ENCODE measurements around the gene PER2. TPM values are rescaled to one million over a fixed set of nuclear protein-coding genes. Genes with fewer than 3 reads are reported as not detected.

The PER2 gene
- total and polyA plus RNA-seq, 8 donors: 4.4 to 188 (median 23.2) TPM

DNA sequence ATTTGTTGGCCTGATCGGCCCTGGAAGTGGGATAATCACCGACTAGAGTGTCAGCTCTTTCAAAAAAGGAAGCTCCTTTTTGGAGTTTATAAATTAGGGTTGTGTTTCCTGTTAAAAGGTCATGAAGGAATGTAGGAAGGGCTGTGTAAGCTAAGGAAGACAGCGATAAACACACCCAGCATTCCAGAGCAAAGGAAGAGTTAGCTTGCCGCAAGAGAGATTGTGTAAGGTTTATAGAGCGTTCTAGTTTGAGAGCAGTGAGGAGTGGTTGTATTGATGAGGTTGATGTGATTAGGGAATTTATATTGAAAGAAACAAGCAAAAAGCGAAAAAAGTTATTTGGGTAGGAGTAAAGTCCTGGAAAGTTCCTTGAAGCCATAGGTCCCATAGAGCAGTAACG is 81.4 kb downstream of the PER2 start:
- Histone ChIP-seq H3K36me3 (no peaks in the 10 kb centered on the region), H3K4me1 (peaks cover 9 to 12% (median 10%) of the 10 kb centered on the region in 4 donors), H3K9me3 (no peaks in the 10 kb centered on the region), H3K27ac (no peak overlapping the region), H3K27me3 (no peaks in the 10 kb centered on the region), H3K4me3 (no peak overlapping the region)
- intact Hi-C loops (cut with DNase I; ENCODE audit: low total_unique reads): no loop called here
- no peak for TF ChIP-seq POLR2A (IDR thresholded peaks at IDR 0.05)
- TF ChIP-seq EP300 (IDR thresholded peaks at IDR 0.05): no peak
- TF ChIP-seq POLR2AphosphoS5 (IDR thresholded peaks at IDR 0.05): no peak
- TF ChIP-seq, protein P1, sequence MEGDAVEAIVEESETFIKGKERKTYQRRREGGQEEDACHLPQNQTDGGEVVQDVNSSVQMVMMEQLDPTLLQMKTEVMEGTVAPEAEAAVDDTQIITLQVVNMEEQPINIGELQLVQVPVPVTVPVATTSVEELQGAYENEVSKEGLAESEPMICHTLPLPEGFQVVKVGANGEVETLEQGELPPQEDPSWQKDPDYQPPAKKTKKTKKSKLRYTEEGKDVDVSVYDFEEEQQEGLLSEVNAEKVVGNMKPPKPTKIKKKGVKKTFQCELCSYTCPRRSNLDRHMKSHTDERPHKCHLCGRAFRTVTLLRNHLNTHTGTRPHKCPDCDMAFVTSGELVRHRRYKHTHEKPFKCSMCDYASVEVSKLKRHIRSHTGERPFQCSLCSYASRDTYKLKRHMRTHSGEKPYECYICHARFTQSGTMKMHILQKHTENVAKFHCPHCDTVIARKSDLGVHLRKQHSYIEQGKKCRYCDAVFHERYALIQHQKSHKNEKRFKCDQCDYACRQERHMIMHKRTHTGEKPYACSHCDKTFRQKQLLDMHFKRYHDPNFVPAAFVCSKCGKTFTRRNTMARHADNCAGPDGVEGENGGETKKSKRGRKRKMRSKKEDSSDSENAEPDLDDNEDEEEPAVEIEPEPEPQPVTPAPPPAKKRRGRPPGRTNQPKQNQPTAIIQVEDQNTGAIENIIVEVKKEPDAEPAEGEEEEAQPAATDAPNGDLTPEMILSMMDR (IDR thresholded peaks at IDR 0.05): no peak
- no peak for DNase-seq
- WGBS, 5 donors: 69 to 86% (median 79%) methylated on average over 7 of the region's 7 CpGs

DNA sequence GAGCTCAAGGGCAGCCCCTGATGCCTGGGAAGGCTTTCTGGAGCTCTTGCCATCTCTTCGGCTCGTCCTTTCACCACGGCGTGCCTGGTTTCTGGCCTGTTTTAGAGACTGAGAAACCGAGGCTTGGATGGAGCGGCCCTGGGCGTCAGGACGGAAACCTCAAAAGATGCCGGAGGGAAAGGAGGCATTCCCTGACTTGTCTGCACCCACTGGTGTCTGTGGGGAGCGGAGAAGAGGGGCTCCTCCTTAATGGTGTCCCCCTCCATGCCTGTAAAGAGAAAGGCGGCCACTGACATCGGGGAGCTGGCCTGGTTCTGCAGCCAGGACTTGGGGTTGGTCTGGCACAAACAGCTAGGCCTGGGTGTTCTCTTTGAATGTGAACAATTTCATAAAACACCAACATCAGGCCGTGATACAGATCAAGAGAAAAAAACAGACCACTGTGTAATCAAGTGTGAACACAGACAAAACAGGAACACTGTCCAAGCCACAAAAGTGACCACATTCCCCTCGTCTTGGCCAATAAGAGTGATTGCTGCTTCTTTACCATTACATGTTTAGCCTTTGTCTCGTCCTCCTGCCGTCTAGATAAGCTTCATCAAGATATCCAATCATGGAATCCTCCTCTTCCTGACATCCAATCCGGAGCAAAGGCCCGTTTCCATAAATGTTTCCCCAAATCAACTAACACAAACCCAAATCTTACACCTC is 84.3 kb downstream of the PER2 start:
- peak overlapping the region; percentile 62 to 89 (median 76) for H3K4me3 ChIP-seq

DNA sequence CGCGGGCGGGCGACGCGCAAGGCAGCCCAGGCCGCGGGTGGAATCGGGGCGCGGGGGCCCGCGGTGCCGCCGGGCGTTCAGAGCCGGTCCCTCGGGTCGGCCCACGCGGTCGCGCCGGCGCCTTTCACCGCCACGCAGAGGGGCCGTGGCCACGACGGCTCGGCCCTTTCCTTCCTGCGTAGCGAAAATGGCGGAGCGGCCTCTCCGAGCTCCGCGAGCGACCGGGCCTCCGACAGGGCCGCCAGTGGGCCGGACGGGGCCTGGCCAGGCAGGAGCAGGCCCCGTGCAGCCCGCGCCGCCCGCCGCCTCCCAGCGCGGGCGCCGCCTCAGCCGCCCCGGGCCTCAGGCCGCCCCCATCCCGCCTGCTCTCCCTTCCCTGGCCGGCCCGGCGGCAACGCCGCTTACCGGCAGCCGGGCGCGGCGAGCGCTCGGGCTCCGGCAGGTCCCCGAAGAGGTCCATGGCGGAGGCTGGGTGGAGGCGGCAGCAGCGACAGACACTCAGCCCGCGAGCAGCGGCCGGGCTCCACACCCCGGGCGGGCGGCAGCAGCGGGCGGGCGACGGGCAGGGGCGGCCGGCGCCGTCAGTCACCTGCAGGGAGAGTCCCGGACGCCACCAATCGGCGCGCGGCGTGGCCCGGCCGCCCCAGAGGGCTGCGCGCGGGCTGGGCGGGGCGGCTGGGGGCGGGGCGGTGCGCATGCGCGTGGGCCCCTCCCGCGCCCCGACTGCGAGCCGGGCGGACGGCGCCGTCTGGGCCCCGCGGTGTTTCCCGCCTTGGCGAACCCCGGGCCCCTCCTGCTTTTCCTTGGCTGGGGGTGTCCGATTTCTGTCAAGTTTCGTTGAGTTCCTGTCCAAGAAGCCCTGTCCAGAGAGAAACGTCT is 85.1 kb downstream of the PER2 start, which contains the start of gene ILKAP:
ILKAP (minus strand) TSS at position 602 of the 879 bp plus-strand sequence; CDS start at position 460, 142 bp downstream.
- H3K9me3 ChIP-seq: no peaks in the 10 kb centered on the region
- H3K4me3 ChIP-seq: peak within 1 kb of the TSS; percentile 62 to 89 (median 76)
- peak within 1 kb of the TSS; percentile 81 to 99 (median 94) for H3K27ac ChIP-seq
- no peaks in the 10 kb centered on the region for H3K27me3 ChIP-seq
- no peaks in the 10 kb centered on the region for H3K36me3 ChIP-seq
- WGBS, 5 donors: 0% methylated on average over 5 to 126 of the region's 126 CpGs
- peak; percentile 93 to 96 for DNase-seq
- intact Hi-C loops (cut with DNase I; ENCODE audit: low total_unique reads): no loop called here
- peaks cover 19 to 48% (median 37%) of the 10 kb centered on the region in 4 donors for H3K4me1 ChIP-seq
- TF ChIP-seq POLR2AphosphoS5 (IDR thresholded peaks at IDR 0.05): peak in 2 of 3 donors; percentile 45 to 88
- TF ChIP-seq POLR2A (IDR thresholded peaks at IDR 0.05): no peak

More for the DNA sequence above, 84.3 kb downstream of the PER2 start:
- Histone ChIP-seq H3K36me3 (no peaks in the 10 kb centered on the region), H3K9me3 (no peaks in the 10 kb centered on the region), H3K27ac (peak overlapping the region; percentile 65 to 98 (median 88)), H3K27me3 (no peaks in the 10 kb centered on the region), H3K4me1 (peaks cover 19 to 41% (median 33%) of the 10 kb centered on the region in 4 donors)
- 48 to 60% (median 58%) methylated on average over 18 of the region's 18 CpGs for WGBS, 5 donors
- intact Hi-C loops (cut with DNase I; ENCODE audit: low total_unique reads): no loop called here
- no peak for DNase-seq
- no peak for TF ChIP-seq POLR2A (IDR thresholded peaks at IDR 0.05)
- no peak for TF ChIP-seq EP300 (IDR thresholded peaks at IDR 0.05)

DNA sequence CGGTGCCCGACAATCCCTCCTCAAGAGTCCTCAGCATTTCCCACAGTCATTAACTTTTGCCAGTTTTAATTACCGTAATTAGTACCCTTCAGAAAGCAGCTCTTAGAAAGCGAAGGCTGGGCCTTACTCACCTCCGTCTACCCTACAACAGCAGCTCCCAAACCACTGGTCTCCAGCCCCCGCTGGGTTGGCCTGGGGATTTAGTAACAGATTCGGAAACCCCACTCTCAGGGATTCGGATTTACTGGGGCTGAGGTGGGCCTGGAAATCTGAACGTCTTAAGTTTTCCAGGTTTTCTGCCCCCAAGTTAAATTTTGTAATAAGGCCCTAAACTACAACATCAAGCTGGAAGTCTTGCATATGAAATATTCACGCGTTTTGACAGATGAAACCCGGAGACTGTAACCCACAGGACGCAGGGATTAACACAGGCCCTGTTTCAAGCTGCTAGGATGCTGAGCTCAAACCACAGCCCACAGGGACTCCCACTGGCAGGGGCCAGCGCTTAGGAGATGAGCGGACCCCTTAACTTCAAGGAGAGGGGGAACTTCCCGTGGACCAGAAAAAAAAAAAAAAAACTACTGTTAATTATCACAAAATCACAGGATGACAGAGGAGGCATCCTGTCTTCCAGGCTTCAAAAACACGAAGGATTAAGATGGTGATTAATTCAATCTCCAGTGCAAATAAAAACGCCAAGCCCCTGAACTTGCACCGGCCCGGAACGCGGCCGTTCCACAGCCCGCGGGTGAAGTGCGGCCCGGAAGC is 85.9 kb downstream of the PER2 start:
- peak in 1 of 2 donors; percentile 42 for DNase-seq
- Histone ChIP-seq H3K4me1 (peaks cover 19 to 56% (median 43%) of the 10 kb centered on the region in 4 donors), H3K9me3 (no peaks in the 10 kb centered on the region), H3K27me3 (no peaks in the 10 kb centered on the region), H3K27ac (peak overlapping the region; percentile 81 to 99 (median 94)), H3K36me3 (no peaks in the 10 kb centered on the region), H3K4me3 (peak overlapping the region; percentile 62 to 89 (median 76))
- 5 to 9% (median 7%) methylated on average over 27 of the region's 27 CpGs for WGBS, 5 donors
- TF ChIP-seq EP300 (IDR thresholded peaks at IDR 0.05) (no peak), POLR2A (IDR thresholded peaks at IDR 0.05) (no peak), POLR2AphosphoS5 (IDR thresholded peaks at IDR 0.05) (no peak)
- TF ChIP-seq, protein P1 (IDR thresholded peaks at IDR 0.05): no peak
- intact Hi-C loops (cut with DNase I; ENCODE audit: low total_unique reads): no loop called here

Other genes starting within 250 kb of the PER2 start
- gene SCLY, start 227.6 kb downstream of the PER2 start, total RNA-seq: 10 to 100 TPM in 4 of 5 donors, 1 to 10 TPM in 1; 7.2 to 12.8 (median 12.1) TPM
- gene SCLY, start 227.6 kb downstream of the PER2 start, polyA plus RNA-seq: 10 to 100 TPM in 1 of 3 donors, 1 to 10 TPM in 2; 5.4 to 11.3 (median 9.9) TPM
- 1 to 10 TPM in 1 of 5 donors, under 1 TPM in 1, not detected in 3; 0.73 to 1.3 TPM for gene ESPNL, start 188.3 kb downstream of the PER2 start, total RNA-seq
- under 1 TPM; 0.05 to 0.31 (median 0.25) TPM for gene ESPNL, start 188.3 kb downstream of the PER2 start, polyA plus RNA-seq
- gene KLHL30, start 149.9 kb downstream of the PER2 start, total RNA-seq: 1 to 10 TPM in 2 of 5 donors, under 1 TPM in 1, not detected in 2; 0.29 to 1.7 (median 1.3) TPM
- under 1 TPM; 0.06 to 0.46 (median 0.15) TPM for gene KLHL30, start 149.9 kb downstream of the PER2 start, polyA plus RNA-seq
- gene ERFE, start 129.6 kb downstream of the PER2 start, total RNA-seq: 1 to 10 TPM in 1 of 5 donors, under 1 TPM in 1, not detected in 3; 0.89 to 1.1 TPM
- gene ERFE, start 129.6 kb downstream of the PER2 start, polyA plus RNA-seq: under 1 TPM in 2 of 3 donors, not detected in 1; 0.13 to 0.75 TPM
- 10 to 100 TPM; 20.4 to 59.4 (median 33.6) TPM for gene ILKAP, start 84.9 kb downstream of the PER2 start, total RNA-seq
- gene ILKAP, start 84.9 kb downstream of the PER2 start, polyA plus RNA-seq: 10 to 100 TPM; 37.1 to 55.1 (median 38.5) TPM
- gene HES6, start 48.6 kb downstream of the PER2 start, total RNA-seq: 100 to 1,000 TPM in 1 of 5 donors, 10 to 100 TPM in 1, 1 to 10 TPM in 2, not detected in 1; 6.7 to 222 (median 45.5) TPM
- gene HES6, start 48.6 kb downstream of the PER2 start, polyA plus RNA-seq: 10 to 100 TPM; 10.8 to 20.0 (median 17.0) TPM
- gene TRAF3IP1, start 31.9 kb upstream of the PER2 start, total RNA-seq: 10 to 100 TPM in 3 of 5 donors, 1 to 10 TPM in 1, under 1 TPM in 1; 0.58 to 21.1 (median 10.7) TPM
- 10 to 100 TPM in 2 of 3 donors, 1 to 10 TPM in 1; 4.4 to 20.6 (median 10.8) TPM for gene TRAF3IP1, start 31.9 kb upstream of the PER2 start, polyA plus RNA-seq
- 10 to 100 TPM; 10.7 to 36.8 (median 20.6) TPM for gene ASB1, start 138.3 kb upstream of the PER2 start, total RNA-seq
- 10 to 100 TPM; 15.4 to 20.6 (median 16.5) TPM for gene ASB1, start 138.3 kb upstream of the PER2 start, polyA plus RNA-seq